Suprapubic skin (tissue), 4 donors: Measurements from ENCODE around the gene ABCC5. TPM values are rescaled to one million over a fixed set of nuclear protein-coding genes. Genes with fewer than 3 reads are reported as not detected.

ENCODE experiments used
- DNase-seq, 2 donors: peaks; one replicate each; pipeline ENCODE4 v3.0.0-alpha.2; 2019; ENCODE audit warnings: low spot score in 2 of 2
- H3K27ac ChIP-seq: fragments of 200-600 bp; sonication (generic); one replicate; pipeline ENCODE4 v1.5.1; 2019
- H3K27me3 ChIP-seq: fragments of 200-600 bp; sonication (generic); one replicate; pipeline ENCODE4 v1.5.1; 2019
- H3K36me3 ChIP-seq: fragments of 200-600 bp; sonication (generic); one replicate; pipeline ENCODE4 v1.5.1; 2019
- H3K4me1 ChIP-seq: fragments of 200-600 bp; sonication (generic); one replicate; pipeline ENCODE4 v1.5.1; 2019
- H3K4me3 ChIP-seq: fragments of 200-600 bp; sonication (generic); one replicate; pipeline ENCODE4 v1.5.1; 2019; ENCODE audit warnings: mild to moderate bottlenecking
- H3K9me3 ChIP-seq: fragments of 200-600 bp; sonication (generic); one replicate; pipeline ENCODE4 v1.5.1; 2019
- EP300 ChIP-seq: sonication (generic); formaldehyde crosslinking; IDR thresholded peaks from one replicate; pipeline ENCODE4 v1.6.1; 2017; ENCODE audit warnings: antibody characterized with exemption
- POLR2A ChIP-seq, 2 donors: fragments of 450-650 bp; IDR thresholded peaks; one replicate each; pipeline ENCODE4 v1.6.1; 2017; ENCODE audit warnings: antibody characterized with exemption in 2 of 2, mild to moderate bottlenecking in 2 of 2, moderate library complexity in 2 of 2
- POLR2AphosphoS5 ChIP-seq, 3 donors: sonication (generic); formaldehyde crosslinking; IDR thresholded peaks; one replicate each; pipeline ENCODE4 v1.6.1; 2017; ENCODE audit warnings: antibody characterized with exemption in 3 of 3
- WGBS: methylation state at CpG from one replicate; pipeline ENCODE4 v1.1.5; 2018; 5-methylcytosine and 5-hydroxymethylcytosine counted together
- total RNA-seq, 4 donors: library from RNA; depleted of rRNA; stranded (reverse); fragments of >200 nt; gene quantifications; one replicate each; pipeline ENCODE4 v1.1.0, GENCODE V29; 2016
- TF ChIP-seq, protein P1 (sequence below), 2 donors: fragments of 200-600 bp in 1 of 2; fragments of 450-650 bp in 1 of 2; sonication (generic) in 1 of 2; IDR thresholded peaks; one replicate each; pipeline ENCODE4 v1.5.1; 2016 to 2019; ENCODE audit warnings: antibody characterized with exemption in 2 of 2, mild to moderate bottlenecking in 1 of 2, moderate library complexity in 1 of 2

ABCC5 gene
- total RNA-seq, 4 donors from 2014 or later = 10.5 to 18.3 (median 13.8) TPM

DNA sequence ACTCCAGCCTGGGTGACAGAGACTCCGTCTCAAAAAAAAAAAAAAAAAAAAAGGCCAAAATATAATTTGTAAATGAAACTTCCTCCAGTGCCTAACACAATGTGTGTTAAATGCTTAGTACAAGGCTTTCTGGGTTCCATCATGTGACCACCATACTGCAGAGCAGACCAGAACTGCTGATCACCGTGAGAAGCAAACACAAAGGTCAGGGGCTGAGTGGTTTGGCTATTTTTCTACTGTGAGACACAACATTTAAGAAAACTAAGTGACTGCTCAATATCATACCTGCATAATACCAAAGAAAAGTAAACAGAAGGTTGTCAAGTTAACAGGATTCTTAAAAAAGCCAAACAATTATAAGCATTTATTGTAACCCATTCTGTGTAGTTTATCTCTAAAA lies 13.2 kb downstream of the ABCC5 start:
- H3K36me3 ChIP-seq = no peaks in the 10 kb centered on the region
- H3K4me3 ChIP-seq = no peak overlapping the region
- WGBS = 92% methylated on average over 2 of the region's 2 CpGs
- DNase-seq = no peak
- H3K27me3 ChIP-seq = no peaks in the 10 kb centered on the region
- no peak for TF ChIP-seq EP300
- peaks cover 35% of the 10 kb centered on the region for H3K4me1 ChIP-seq
- no peak overlapping the region for H3K27ac ChIP-seq
- no peaks in the 10 kb centered on the region for H3K9me3 ChIP-seq

DNA sequence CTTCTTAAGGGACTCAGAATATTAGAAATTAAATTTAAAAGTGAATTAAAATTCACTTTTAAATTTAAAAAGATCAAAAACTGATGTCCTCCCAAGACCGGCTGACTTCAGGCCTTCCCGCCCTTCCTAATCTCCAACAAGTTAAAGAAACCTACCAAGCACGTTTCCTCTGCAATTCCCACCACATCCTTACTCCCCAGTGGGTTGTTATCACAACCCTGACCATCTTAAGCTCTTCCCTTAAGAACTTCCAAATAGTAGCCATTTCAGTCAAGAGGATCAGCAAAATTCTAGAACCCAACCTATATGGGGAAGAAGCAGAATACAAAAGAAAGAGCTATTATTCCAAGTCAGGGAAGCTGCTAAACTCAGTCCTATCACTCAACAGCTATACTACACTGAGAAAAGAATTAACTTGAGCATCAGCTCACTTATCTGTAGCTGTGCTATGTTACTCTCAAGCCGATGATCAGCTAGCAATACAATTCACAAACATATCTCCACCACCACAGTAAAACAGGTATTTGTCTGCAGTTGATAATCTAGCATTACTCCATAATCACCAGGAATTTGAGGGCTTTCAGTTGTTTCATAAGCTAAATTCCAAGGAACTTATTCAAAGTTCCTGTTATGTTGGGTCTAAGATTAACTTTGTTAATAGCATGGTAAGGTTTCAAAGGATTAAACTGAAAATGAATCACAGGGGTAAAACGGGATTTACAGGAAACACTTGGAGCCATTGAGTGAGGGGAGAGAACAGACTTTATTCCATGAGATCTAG lies 14.3 kb downstream of the ABCC5 start:
- Histone ChIP-seq H3K27ac (no peak overlapping the region), H3K9me3 (no peaks in the 10 kb centered on the region), H3K4me1 (peaks cover 30% of the 10 kb centered on the region), H3K27me3 (no peaks in the 10 kb centered on the region), H3K36me3 (no peaks in the 10 kb centered on the region), H3K4me3 (no peak overlapping the region)
- no peak for DNase-seq
- 88% methylated on average over 5 of the region's 5 CpGs for WGBS
- TF ChIP-seq, protein P1, sequence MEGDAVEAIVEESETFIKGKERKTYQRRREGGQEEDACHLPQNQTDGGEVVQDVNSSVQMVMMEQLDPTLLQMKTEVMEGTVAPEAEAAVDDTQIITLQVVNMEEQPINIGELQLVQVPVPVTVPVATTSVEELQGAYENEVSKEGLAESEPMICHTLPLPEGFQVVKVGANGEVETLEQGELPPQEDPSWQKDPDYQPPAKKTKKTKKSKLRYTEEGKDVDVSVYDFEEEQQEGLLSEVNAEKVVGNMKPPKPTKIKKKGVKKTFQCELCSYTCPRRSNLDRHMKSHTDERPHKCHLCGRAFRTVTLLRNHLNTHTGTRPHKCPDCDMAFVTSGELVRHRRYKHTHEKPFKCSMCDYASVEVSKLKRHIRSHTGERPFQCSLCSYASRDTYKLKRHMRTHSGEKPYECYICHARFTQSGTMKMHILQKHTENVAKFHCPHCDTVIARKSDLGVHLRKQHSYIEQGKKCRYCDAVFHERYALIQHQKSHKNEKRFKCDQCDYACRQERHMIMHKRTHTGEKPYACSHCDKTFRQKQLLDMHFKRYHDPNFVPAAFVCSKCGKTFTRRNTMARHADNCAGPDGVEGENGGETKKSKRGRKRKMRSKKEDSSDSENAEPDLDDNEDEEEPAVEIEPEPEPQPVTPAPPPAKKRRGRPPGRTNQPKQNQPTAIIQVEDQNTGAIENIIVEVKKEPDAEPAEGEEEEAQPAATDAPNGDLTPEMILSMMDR (IDR thresholded peaks at IDR 0.05) = no peak
- no peak for TF ChIP-seq EP300
- no peak for TF ChIP-seq POLR2AphosphoS5 (IDR thresholded peaks at IDR 0.05)
- TF ChIP-seq POLR2A (IDR thresholded peaks at IDR 0.05) = no peak

DNA sequence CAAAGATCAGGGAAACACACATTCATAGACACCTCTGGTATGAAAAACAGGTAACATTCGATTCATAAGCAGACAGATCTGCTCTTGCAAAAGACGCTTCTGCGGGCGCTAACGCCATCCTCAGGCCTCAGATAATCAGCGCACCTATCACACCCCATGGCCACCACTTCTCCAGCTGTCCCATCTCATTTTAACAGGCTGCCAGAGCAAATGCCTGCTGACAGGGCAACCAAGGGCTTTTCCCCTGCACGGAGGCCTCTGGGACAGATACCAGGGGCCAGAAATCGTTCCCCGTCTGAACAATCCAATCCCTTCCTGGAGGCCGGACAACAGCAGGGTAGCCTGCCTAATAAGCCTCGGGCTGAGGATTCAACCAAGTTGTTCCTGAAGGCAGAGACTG lies 15.2 kb downstream of the ABCC5 start:
- Histone ChIP-seq H3K4me1 (peaks cover 22% of the 10 kb centered on the region), H3K9me3 (no peaks in the 10 kb centered on the region), H3K36me3 (no peaks in the 10 kb centered on the region), H3K27me3 (no peaks in the 10 kb centered on the region), H3K27ac (no peak overlapping the region), H3K4me3 (no peak overlapping the region)
- TF ChIP-seq POLR2A (IDR thresholded peaks at IDR 0.05) = no peak
- TF ChIP-seq, protein P1 (IDR thresholded peaks at IDR 0.05) = no peak
- TF ChIP-seq EP300 = no peak
- WGBS = 94% methylated on average over 10 of the region's 11 CpGs
- DNase-seq = no peak

DNA sequence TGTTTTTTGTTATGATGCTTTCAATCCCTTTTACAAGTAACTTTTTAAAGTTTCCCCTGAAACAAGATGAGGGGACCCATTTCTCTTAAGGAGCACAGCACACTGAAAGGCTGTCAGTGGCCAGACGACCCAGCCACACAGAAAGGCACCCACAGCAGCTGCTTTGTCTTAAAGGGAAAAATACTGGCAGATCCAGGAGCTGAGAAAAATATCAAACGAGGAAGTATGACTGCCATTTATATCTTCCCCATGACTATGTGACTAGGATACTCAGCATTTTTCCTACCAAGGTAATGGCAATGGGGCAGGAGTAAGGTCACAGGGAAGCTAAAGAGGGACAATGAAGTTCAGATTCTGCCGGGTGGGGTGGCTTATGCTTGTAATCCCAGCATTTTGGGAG lies 15.9 kb downstream of the ABCC5 start:
- no peak overlapping the region for H3K4me3 ChIP-seq
- H3K27me3 ChIP-seq = no peaks in the 10 kb centered on the region
- TF ChIP-seq POLR2AphosphoS5 (IDR thresholded peaks at IDR 0.05) = no peak
- TF ChIP-seq, protein P1 (IDR thresholded peaks at IDR 0.05) = no peak
- no peak for TF ChIP-seq POLR2A (IDR thresholded peaks at IDR 0.05)
- TF ChIP-seq EP300 = no peak
- H3K4me1 ChIP-seq = peaks cover 19% of the 10 kb centered on the region
- no peak for DNase-seq
- no peak overlapping the region for H3K27ac ChIP-seq
- WGBS = 74% methylated on average over 3 of the region's 3 CpGs
- H3K9me3 ChIP-seq = no peaks in the 10 kb centered on the region
- H3K36me3 ChIP-seq = no peaks in the 10 kb centered on the region

DNA sequence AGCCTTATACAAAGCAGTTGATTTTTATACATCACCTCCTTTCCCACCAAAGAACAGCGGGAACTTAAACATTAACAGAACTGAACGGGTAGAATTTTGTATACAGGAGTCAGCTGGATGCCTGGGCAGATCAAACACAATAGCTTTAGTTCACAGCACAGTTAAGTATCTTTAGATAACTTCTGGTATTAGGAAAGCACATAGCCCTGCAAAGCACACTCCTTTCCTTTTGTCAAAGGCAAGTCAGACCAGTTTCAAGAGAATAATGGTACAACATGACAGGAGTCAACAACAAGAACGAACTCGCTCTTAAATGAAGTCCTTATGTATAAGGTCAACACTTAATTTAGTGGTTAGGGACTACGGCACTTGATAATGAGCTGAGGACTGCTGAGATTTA lies 26.3 kb downstream of the ABCC5 start:
- no peak for DNase-seq
- Histone ChIP-seq H3K9me3 (no peaks in the 10 kb centered on the region), H3K4me1 (peaks cover 9% of the 10 kb centered on the region), H3K36me3 (peaks cover 25% of the 10 kb centered on the region), H3K27ac (no peak overlapping the region), H3K27me3 (no peaks in the 10 kb centered on the region), H3K4me3 (no peak overlapping the region)
- TF ChIP-seq, protein P1 (IDR thresholded peaks at IDR 0.05) = no peak
- TF ChIP-seq POLR2A (IDR thresholded peaks at IDR 0.05) (no peak), EP300 (no peak), POLR2AphosphoS5 (IDR thresholded peaks at IDR 0.05) (no peak)
- WGBS = 64% methylated on average over 5 of the region's 5 CpGs
